HepG2 (cell line): Measurements from ENCODE around the gene TMTC2. TPM values are rescaled to one million over a fixed set of nuclear protein-coding genes. Genes with fewer than 3 reads are reported as not detected.

ENCODE experiments used
- ATAC-seq: fragments of 200-7000 bp; cut with Tn5 transposase; 3 replicates; pipeline ENCODE4 v1.9.1; 2020; ENCODE audit warnings: mild to moderate bottlenecking, moderate library complexity
- BruUV-seq: library from RNA; stranded (reverse); fragments of 400-500 nt; replicated peaks from 2 replicates; lab custom pipeline; 2021; lab: Mats Ljungman, UMichigan
- CTCF ChIA-PET: fragments of 300-600 bp; formaldehyde crosslinking; extraction: SDS; loops from one replicate; lab custom pipeline; 2021; ENCODE audit warnings: low total read pairs, inconsistent platforms, low intra/inter-chr PET ratio; lab: Yijun Ruan, JAX
- POLR2A ChIA-PET: fragments of 350-600 bp; sonication (Branson Sonifier 250); formaldehyde crosslinking; loops from one replicate; lab custom pipeline; 2020; ENCODE audit warnings: antibody characterized with exemption, inconsistent platforms; lab: Yijun Ruan, JAX
- DNase-seq: peaks from one replicate; pipeline ENCODE4 v3.0.0-alpha.2; 2015; ENCODE audit warnings: low spot score
- FAIRE-seq: peaks from 3 replicates; lab custom pipeline; 2011; peaks lifted over from hg19 to GRCh38; lab: Jason Lieb, UNC
- H2AFZ ChIP-seq: one replicate; pipeline ENCODE4 v1.6.1; 2011; ENCODE audit warnings: low read length, inconsistent platforms
- H3K27ac ChIP-seq: fragments of 300-600 bp; 3 replicates; pipeline ENCODE4 v1.8.0; 2011; ENCODE audit warnings: mixed run types, mild to moderate bottlenecking, mixed read lengths, low read length, inconsistent platforms; ENCODE audit not compliant: insufficient read depth; ENCODE audit errors: extremely low read length
- H3K27me3 ChIP-seq, 2 experiments: fragments of 200-600 bp in 1 of 2; 2 replicates in 1 of 2; 3 replicates in 1 of 2; pipeline versions ENCODE4 v1.6.0 to v1.8.0; 2011; ENCODE audit warnings: low read length in 2 of 2, mild to moderate bottlenecking in 2 of 2, moderate library complexity in 2 of 2, inconsistent platforms in 1 of 2; ENCODE audit not compliant: insufficient read depth in 2 of 2, control insufficient read depth in 1 of 2
- H3K36me3 ChIP-seq, 2 experiments: fragments of 200-600 bp in 1 of 2; replicated peaks in 1 of 2; 2 replicates in 1 of 2; 3 replicates in 1 of 2; pipeline versions ENCODE4 v1.5.1 to v1.8.0; 2011; ENCODE audit warnings: low read length in 2 of 2, inconsistent platforms in 1 of 2; ENCODE audit not compliant: insufficient read depth in 2 of 2, control insufficient read depth in 1 of 2
- H3K4me1 ChIP-seq: 2 replicates; pipeline ENCODE4 v1.5.1; 2012; ENCODE audit warnings: low read length, inconsistent platforms; ENCODE audit not compliant: insufficient read depth
- H3K4me2 ChIP-seq: 2 replicates; pipeline ENCODE4 v1.6.0; 2011; ENCODE audit warnings: low read depth, low read length, inconsistent platforms
- H3K4me3 ChIP-seq, 3 experiments: fragments of 200-600 bp in 1 of 3; sonication (generic), shearing (Covaris generic) in 1 of 3; replicated peaks in 1 of 3; 2 replicates each; pipeline ENCODE4 v1.5.1; 2011 to 2016; ENCODE audit warnings: low read length in 3 of 3, inconsistent platforms in 2 of 3, low read depth in 2 of 3, mild to moderate bottlenecking in 2 of 3, control low read depth in 1 of 3, mixed read lengths in 1 of 3; ENCODE audit not compliant: insufficient read depth in 1 of 3
- H3K79me2 ChIP-seq: one replicate; pipeline ENCODE4 v1.6.1; 2011; ENCODE audit warnings: low read length, inconsistent platforms; ENCODE audit not compliant: insufficient read depth
- H3K9ac ChIP-seq: 2 replicates; pipeline ENCODE4 v1.6.0; 2011; ENCODE audit warnings: mild to moderate bottlenecking, low read depth, low read length, inconsistent platforms; ENCODE audit not compliant: insufficient read depth
- H3K9me3 ChIP-seq: 2 replicates; pipeline ENCODE4 v1.5.1; 2012; ENCODE audit warnings: mild to moderate bottlenecking, low read length
- H4K20me1 ChIP-seq: 2 replicates; pipeline ENCODE4 v1.6.0; 2011; ENCODE audit warnings: inconsistent platforms, mild to moderate bottlenecking, low read length, moderate library complexity; ENCODE audit not compliant: insufficient read depth
- ATF1 ChIP-seq: IDR thresholded peaks from 2 replicates; pipeline ENCODE4 v1.6.1; 2016; ENCODE audit warnings: mild to moderate bottlenecking, control low read depth
- GATAD1 ChIP-seq: IDR thresholded peaks from 2 replicates; pipeline ENCODE4 v1.6.1; 2016; ENCODE audit warnings: missing genetic modification reagents, missing compliant biosample characterization
- GTF2F1 ChIP-seq: fragments of 150-350 bp; IDR thresholded peaks from 2 replicates; pipeline ENCODE4 v1.6.1; 2014; ENCODE audit warnings: low read length
- PHB2 ChIP-seq: fragments of 450-650 bp; IDR thresholded peaks from 2 replicates; pipeline ENCODE4 v1.6.1; 2018; ENCODE audit not compliant: partially characterized antibody
- RBM22 ChIP-seq: fragments of 200-400 bp; formaldehyde crosslinking; optimal IDR thresholded peaks from 2 replicates; pipeline ENCODE3; 2017; ENCODE audit warnings: mild to moderate bottlenecking, low read length, moderate library complexity
- REST ChIP-seq, 2 experiments: IDR thresholded peaks; 2 replicates each; pipeline ENCODE4 v1.6.1; 2011 to 2012; ENCODE audit warnings: low read length in 2 of 2, borderline replicate concordance in 1 of 2, low read depth in 1 of 2, mild to moderate bottlenecking in 1 of 2, moderate library complexity in 1 of 2
- TMF1 ChIP-seq: sonication (generic); formaldehyde crosslinking; IDR thresholded peaks from 2 replicates; pipeline ENCODE4 v1.8.1; 2022; ENCODE audit warnings: low read depth, missing genetic modification reagents
- ZNF569 ChIP-seq: sonication (generic); formaldehyde crosslinking; IDR thresholded peaks from 2 replicates; pipeline ENCODE4 v1.5.0; 2020; ENCODE audit warnings: mild to moderate bottlenecking, missing genetic modification reagents, moderate library complexity, borderline replicate concordance
- ZNF792 ChIP-seq: IDR thresholded peaks from 2 replicates; pipeline ENCODE4 v1.6.1; 2016
- WGBS: methylation state at CpG from one replicate; pipeline ENCODE4 v1.1.6; 2017; ENCODE audit warnings: low lambda C conversion rate; 5-methylcytosine and 5-hydroxymethylcytosine counted together
- in situ Hi-C: cut with HindIII; loops from 2 replicates; pipeline ENCODE4 v1.10.0; 2017; ENCODE audit warnings: low pct_unique_long_range_greater_than_20kb; ENCODE audit not compliant: extremely low pct_ligation_motif_present
- intact Hi-C: fragments of 100-400 bp; cut with micrococcal nuclease; formaldehyde crosslinking; loops from one replicate; pipeline ENCODE4 v1.10.0; 2022; ENCODE audit not compliant: unreplicated experiment
- polyA plus RNA-seq, 8 experiments: library from polyadenylated mRNA; depleted of rRNA in 3 of 8; stranded (reverse) in 7 of 8; unstranded in 1 of 8; fragments of >200 nt; fragmentation: Illumina TruSeq in 4 of 8; extraction: Trizol in 4 of 8; gene quantifications; 2 replicates each; pipeline versions ENCODE4 v1.2.1 to v1.2.3, GENCODE V29; 2011 to 2016; ENCODE audit warnings: low read depth in 4 of 8, missing spikeins in 1 of 8, mixed read lengths in 1 of 8; ENCODE audit not compliant: insufficient read depth in 1 of 8
- total RNA-seq, 5 experiments: library from RNA; depleted of rRNA; stranded (reverse); fragments of >200 nt; fragmentation: Illumina TruSeq; extraction: Trizol; gene quantifications; 2 replicates each; pipeline ENCODE4 v1.2.3, GENCODE V29; 2016; ENCODE audit warnings: low read depth in 1 of 5
- TF ChIP-seq, protein P1 (sequence below): sonication (generic); formaldehyde crosslinking; IDR thresholded peaks from 2 replicates; pipeline ENCODE4 v1.5.0; 2020; ENCODE audit warnings: mild to moderate bottlenecking, missing genetic modification reagents

The TMTC2 gene
- total and polyA plus RNA-seq, 2 of the 13 experiments (the other 11 are each of a cell fraction or from before 2014, with no cell fraction given): 0.55 to 0.63 TPM

DNA sequence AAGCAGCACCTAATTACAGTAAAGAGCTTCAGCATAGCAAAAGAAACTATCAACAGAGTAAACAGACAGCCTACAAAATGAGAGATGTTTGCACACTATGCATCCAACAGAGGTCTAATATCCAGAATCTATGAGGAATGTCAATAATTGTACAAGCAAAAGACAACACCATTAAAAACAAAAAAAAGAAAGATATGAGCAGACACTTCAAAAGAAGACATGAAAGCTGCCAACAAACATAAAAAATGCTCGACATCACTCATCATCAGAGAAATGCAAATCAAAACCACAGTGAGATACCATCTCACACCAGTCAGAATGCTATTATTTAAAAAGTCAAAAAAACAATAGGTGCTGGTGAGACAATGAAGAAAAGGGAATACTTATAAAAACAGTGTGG, 273.1 kb downstream of the TMTC2 start (continued):
- TF ChIP-seq, protein P1, sequence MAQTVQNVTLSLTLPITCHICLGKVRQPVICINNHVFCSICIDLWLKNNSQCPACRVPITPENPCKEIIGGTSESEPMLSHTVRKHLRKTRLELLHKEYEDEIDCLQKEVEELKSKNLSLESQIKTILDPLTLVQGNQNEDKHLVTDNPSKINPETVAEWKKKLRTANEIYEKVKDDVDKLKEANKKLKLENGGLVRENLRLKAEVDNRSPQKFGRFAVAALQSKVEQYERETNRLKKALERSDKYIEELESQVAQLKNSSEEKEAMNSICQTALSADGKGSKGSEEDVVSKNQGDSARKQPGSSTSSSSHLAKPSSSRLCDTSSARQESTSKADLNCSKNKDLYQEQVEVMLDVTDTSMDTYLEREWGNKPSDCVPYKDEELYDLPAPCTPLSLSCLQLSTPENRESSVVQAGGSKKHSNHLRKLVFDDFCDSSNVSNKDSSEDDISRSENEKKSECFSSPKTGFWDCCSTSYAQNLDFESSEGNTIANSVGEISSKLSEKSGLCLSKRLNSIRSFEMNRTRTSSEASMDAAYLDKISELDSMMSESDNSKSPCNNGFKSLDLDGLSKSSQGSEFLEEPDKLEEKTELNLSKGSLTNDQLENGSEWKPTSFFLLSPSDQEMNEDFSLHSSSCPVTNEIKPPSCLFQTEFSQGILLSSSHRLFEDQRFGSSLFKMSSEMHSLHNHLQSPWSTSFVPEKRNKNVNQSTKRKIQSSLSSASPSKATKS (CRISPR knock-in tag): no peak

GRCh38 chr12:82961835-82962234, 275.1 kb downstream of the TMTC2 start:
- Histone ChIP-seq H3K27me3 (no peaks in the 10 kb centered on the region), H3K27ac (no peak overlapping the region), H3K4me1 (no peaks in the 10 kb centered on the region), H4K20me1 (no peaks in the 10 kb centered on the region), H2AFZ (no peak overlapping the region), H3K4me3 (no peak overlapping the region), H3K4me2 (no peak overlapping the region), H3K9ac (no peak overlapping the region), H3K9me3 (no peaks in the 10 kb centered on the region), H3K36me3 (no peaks in the 10 kb centered on the region), H3K79me2 (no peaks in the 10 kb centered on the region)
- ChIA-PET CTCF (no interaction called here), POLR2A (no interaction called here)
- 4% methylated on average over 2 of the region's 2 CpGs for WGBS
- DNase-seq (no peak), ATAC-seq (no peak), FAIRE-seq (no peak)
- intact Hi-C loops: no loop called here
- BruUV-seq: no TSS peak
- no peak for TF ChIP-seq ATF1
- in situ Hi-C loops: no loop called here

DNA sequence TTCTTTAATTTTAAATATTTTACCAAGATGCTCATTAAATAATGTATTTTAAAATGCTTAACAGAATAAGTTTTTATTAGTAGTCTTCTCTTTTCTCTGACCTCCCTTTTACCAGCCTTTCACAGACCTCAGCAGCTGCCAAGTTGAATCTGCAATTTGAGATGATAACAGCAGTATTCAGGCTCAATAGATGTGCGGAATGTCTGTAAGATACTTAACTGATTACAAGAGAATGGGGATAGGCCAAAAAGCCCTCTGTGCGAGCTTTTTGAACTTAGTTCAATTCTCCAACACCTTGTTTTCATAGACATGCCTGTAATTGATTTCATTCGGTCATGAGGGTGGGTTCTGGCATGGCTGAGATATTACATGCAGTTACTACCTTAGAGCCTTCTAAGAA, 277.2 kb downstream of the TMTC2 start:
- FAIRE-seq: no peak
- Histone ChIP-seq H3K4me3 (no peak overlapping the region), H3K27ac (no peak overlapping the region), H4K20me1 (no peaks in the 10 kb centered on the region), H3K36me3 (no peaks in the 10 kb centered on the region), H3K9me3 (no peaks in the 10 kb centered on the region), H3K4me1 (no peaks in the 10 kb centered on the region), H3K9ac (no peak overlapping the region), H3K4me2 (no peak overlapping the region), H2AFZ (no peak overlapping the region), H3K79me2 (no peaks in the 10 kb centered on the region), H3K27me3 (no peaks in the 10 kb centered on the region)
- POLR2A ChIA-PET: no interaction called here
- no TSS peak for BruUV-seq
- CTCF ChIA-PET: no interaction called here
- 23% methylated on average over 3 of the region's 3 CpGs for whole genome bisulfite sequencing
- no peak for DNase-seq
- intact Hi-C loops (no loop called here), in situ Hi-C loops (no loop called here)
- no peak for ATAC-seq
- no peak for TF ChIP-seq REST (IDR thresholded peaks at IDR 0.05; ENCODE audit: borderline replicate concordance in 1 of 2, low read depth in 1 of 2, low read length in 2 of 2)
- TF ChIP-seq TMF1 (CRISPR knock-in tag): no peak
- no peak for TF ChIP-seq PHB2
- TF ChIP-seq ZNF792 (CRISPR knock-in tag): no peak
- no peak for TF ChIP-seq ZNF569
- TF ChIP-seq GTF2F1: no peak
- TF ChIP-seq RBM22: no peak
- no peak for TF ChIP-seq GATAD1 (CRISPR knock-in tag)
